ENCODE measurements around the gene STK24.
"Not testable (repeated sequence)": the region's sequence is repeated elsewhere in the genome, so short reads cannot be mapped to it uniquely, and the experiment has no call there.

The STK24 gene

DNA sequence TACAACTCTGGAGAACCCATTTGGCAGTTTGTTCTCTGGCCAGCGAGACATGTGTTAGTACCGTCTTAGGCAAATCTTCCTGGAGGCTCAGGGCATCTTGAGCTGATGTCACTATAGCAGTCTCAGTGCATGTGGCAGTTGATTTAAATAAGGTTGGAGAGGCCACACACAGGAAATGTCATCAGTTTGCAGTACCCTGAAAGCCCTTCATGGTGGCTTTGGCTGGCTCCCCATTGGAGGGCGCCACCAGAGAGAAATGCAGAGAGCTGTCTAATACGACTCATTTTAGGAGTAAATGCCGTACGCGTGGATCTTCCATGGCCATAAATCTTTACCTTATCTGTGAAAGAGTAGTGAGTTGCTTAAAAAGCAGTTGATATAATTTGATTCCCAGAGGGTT, 163.1 kb downstream of the STK24 start:
- no peaks in the 10 kb centered on the region for H3K9me2 ChIP-seq (replicated peaks; ENCODE audit: insufficient read depth, low read length)
- no peaks in the 10 kb centered on the region for H3K9me3 ChIP-seq (ENCODE audit: insufficient read depth, low read length)
- no peak for TF ChIP-seq CTCF (IDR thresholded peaks at IDR 0.05; ENCODE audit: insufficient read depth, low read length, poor library complexity, severe bottlenecking)
- no peak for TF ChIP-seq EZH2phosphoT487 (conservative IDR thresholded peaks at IDR 0.05; ENCODE audit: low read length)
- H2AFZ ChIP-seq (ENCODE audit: low read depth, low read length, severe bottlenecking): no peak overlapping the region
- no peaks in the 10 kb centered on the region for H4K20me1 ChIP-seq (ENCODE audit: low read depth, low read length)
- H3K79me2 ChIP-seq (ENCODE audit: insufficient read depth, low read length): no peaks in the 10 kb centered on the region
- H3F3A ChIP-seq (ENCODE audit: insufficient read depth): no peaks in the 10 kb centered on the region
- no peaks in the 10 kb centered on the region for H3K27me3 ChIP-seq (ENCODE audit: low read length)
- no peak overlapping the region for H3K27ac ChIP-seq (ENCODE audit: low read depth, low read length)
- H3K4me2 ChIP-seq (ENCODE audit: low read depth, low read length, poor library complexity, severe bottlenecking): no peak overlapping the region
- H3K4me3 ChIP-seq (ENCODE audit: insufficient read depth, low read length, poor library complexity, severe bottlenecking): no peak overlapping the region
- H3K36me3 ChIP-seq (ENCODE audit: low read length): no peaks in the 10 kb centered on the region
- H3K9ac ChIP-seq (ENCODE audit: low read length): no peak overlapping the region

DNA sequence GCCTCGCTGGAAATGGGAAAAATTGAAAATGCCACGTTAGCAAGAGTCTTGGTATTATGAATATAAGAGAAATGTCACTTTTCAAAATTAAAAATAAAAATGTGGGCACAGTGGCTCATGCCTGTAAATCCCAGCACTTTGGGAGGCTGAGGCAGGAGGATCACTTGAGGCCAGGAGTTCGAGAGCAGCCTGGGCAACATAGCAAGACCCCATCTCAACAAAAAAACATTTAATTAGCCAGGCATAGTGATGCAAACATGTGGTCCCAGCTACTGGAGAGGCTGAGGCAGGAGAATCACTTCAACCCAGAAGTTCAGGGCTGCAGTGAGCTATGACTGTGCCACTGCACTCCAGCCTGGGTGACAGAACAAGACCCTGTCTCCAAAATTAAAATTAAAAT, 163.6 kb downstream of the STK24 start:
- H4K20me1 ChIP-seq (ENCODE audit: low read depth, low read length); H3K27ac ChIP-seq (ENCODE audit: low read depth, low read length); H3K79me2 ChIP-seq (ENCODE audit: insufficient read depth, low read length); H3K9ac ChIP-seq (ENCODE audit: low read length); H3K9me3 ChIP-seq (ENCODE audit: insufficient read depth, low read length); H3K36me3 ChIP-seq (ENCODE audit: low read length); H3K9me2 ChIP-seq (replicated peaks; ENCODE audit: insufficient read depth, low read length); H3K27me3 ChIP-seq (ENCODE audit: low read length); H3K4me2 ChIP-seq (ENCODE audit: low read depth, low read length, poor library complexity, severe bottlenecking); H3F3A ChIP-seq (ENCODE audit: insufficient read depth); H3K4me3 ChIP-seq (ENCODE audit: insufficient read depth, low read length, poor library complexity, severe bottlenecking); H2AFZ ChIP-seq (ENCODE audit: low read depth, low read length, severe bottlenecking): not testable (repeated sequence)

DNA sequence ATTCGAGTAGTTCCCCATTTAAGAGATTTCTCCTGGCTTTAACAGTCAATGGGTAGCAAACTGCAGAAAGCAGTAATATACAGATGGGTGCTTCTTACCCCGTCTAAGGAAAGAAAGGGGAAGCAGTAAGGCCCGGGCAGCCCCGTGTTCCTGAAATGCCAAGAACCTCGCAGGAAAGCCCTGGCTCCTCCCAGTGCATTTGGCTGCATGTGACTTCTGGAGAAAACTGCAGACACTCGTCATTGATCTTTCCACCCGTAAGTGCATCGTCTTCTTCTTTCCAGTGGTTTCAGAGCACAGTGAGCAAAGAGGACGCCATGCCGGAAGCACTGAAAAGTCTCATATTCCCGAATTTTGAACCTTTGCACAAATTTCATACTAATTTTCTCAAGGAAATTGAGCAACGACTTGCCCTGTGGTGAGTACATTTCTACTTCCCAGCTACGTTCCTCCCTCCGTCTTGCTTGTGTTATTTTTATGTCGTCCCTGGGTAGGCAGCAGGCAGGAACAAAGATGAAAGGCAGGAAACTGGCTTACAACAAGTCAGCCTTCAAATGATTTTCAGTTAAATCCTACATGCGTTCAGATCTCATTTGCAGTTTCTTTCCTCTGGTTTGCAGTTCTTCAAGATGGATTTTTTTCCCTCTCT, 165.2 kb downstream of the STK24 start:
- Histone ChIP-seq H3K79me2 (ENCODE audit: insufficient read depth, low read length) (no peaks in the 10 kb centered on the region), H3K27me3 (ENCODE audit: low read length) (no peaks in the 10 kb centered on the region), H3K27ac (ENCODE audit: low read depth, low read length) (no peak overlapping the region), H3K4me3 (ENCODE audit: insufficient read depth, low read length, poor library complexity, severe bottlenecking) (no peak overlapping the region), H3K9ac (ENCODE audit: low read length) (no peak overlapping the region), H3K4me2 (ENCODE audit: low read depth, low read length, poor library complexity, severe bottlenecking) (no peak overlapping the region), H2AFZ (ENCODE audit: low read depth, low read length, severe bottlenecking) (no peak overlapping the region), H4K20me1 (ENCODE audit: low read depth, low read length) (no peaks in the 10 kb centered on the region), H3K9me2 (replicated peaks; ENCODE audit: insufficient read depth, low read length) (no peaks in the 10 kb centered on the region), H3K9me3 (ENCODE audit: insufficient read depth, low read length) (no peaks in the 10 kb centered on the region), H3F3A (ENCODE audit: insufficient read depth) (no peaks in the 10 kb centered on the region), H3K36me3 (ENCODE audit: low read length) (no peaks in the 10 kb centered on the region)
- TF ChIP-seq EZH2phosphoT487 (conservative IDR thresholded peaks at IDR 0.05; ENCODE audit: low read length) (no peak), CTCF (IDR thresholded peaks at IDR 0.05; ENCODE audit: insufficient read depth, low read length, poor library complexity, severe bottlenecking) (no peak)

GRCh38 chr13:98411013-98411412, 165.9 kb downstream of the STK24 start:
- H3K27ac ChIP-seq (ENCODE audit: low read depth, low read length): no peak overlapping the region
- no peak overlapping the region for H3K4me3 ChIP-seq (ENCODE audit: insufficient read depth, low read length, poor library complexity, severe bottlenecking)
- H3K4me2 ChIP-seq (ENCODE audit: low read depth, low read length, poor library complexity, severe bottlenecking): no peak overlapping the region
- no peaks in the 10 kb centered on the region for H3K9me3 ChIP-seq (ENCODE audit: insufficient read depth, low read length)
- H3K27me3 ChIP-seq (ENCODE audit: low read length): no peaks in the 10 kb centered on the region
- no peak overlapping the region for H3K9ac ChIP-seq (ENCODE audit: low read length)
- no peaks in the 10 kb centered on the region for H3K79me2 ChIP-seq (ENCODE audit: insufficient read depth, low read length)
- no peaks in the 10 kb centered on the region for H3K36me3 ChIP-seq (ENCODE audit: low read length)
- H4K20me1 ChIP-seq (ENCODE audit: low read depth, low read length): no peaks in the 10 kb centered on the region
- no peaks in the 10 kb centered on the region for H3K9me2 ChIP-seq (replicated peaks; ENCODE audit: insufficient read depth, low read length)
- H2AFZ ChIP-seq (ENCODE audit: low read depth, low read length, severe bottlenecking): no peak overlapping the region
- H3F3A ChIP-seq (ENCODE audit: insufficient read depth): no peaks in the 10 kb centered on the region
- no peak for TF ChIP-seq CTCF (IDR thresholded peaks at IDR 0.05; ENCODE audit: insufficient read depth, low read length, poor library complexity, severe bottlenecking)
- no peak for TF ChIP-seq EZH2phosphoT487 (conservative IDR thresholded peaks at IDR 0.05; ENCODE audit: low read length)

Measured in SU-DHL-6 (cell line).